Measurements from ENCODE around the gene DAPK1.

The DAPK1 gene

GRCh38 chr9:87569518-87569917 lies 71.9 kb downstream of the DAPK1 start:
- no peak for DNase-seq (ENCODE audit: low spot score)

DNA sequence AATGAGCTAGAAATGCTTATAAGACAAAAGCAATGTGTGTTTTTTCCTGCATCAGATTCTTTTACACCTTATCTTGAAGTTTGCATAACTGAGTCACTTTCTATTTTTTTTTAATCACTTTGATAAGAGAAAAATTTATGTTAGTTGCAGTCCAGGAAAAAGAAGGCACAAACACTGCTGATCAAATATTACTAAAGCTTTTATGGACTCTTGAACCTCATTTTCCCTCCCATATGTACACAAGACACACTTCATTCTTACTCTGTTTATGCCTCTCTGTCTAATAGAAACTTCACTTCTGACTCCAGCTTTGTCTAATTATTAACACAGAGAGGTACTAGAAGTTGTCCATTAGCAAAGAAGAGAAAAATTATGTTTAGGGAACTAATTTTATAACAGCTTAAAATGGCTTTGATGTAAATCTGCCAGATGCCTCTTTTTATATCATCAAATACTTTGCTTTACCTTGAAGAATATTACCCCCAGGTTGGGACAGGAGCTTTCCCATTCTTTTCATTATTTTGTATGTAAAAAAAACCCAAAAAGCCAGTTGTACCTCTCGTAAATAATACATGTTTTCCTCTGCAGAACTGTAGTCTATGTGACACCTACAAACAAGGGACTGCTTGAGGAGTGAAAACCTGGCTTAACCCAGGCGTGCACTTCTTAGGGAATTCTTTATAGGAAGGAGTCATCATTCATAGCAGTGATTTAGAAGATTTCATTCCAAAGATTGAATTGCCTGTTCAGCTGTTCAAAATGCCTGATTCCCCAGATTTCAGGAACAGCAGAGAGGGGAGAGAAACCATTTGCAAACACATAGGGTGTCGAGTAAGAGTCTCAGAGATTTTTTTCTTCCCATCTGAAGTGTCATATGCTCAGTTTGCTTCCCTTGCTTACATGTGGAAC lies 72.6 kb downstream of the DAPK1 start:
- DNase-seq (ENCODE audit: low spot score) = no peak

GRCh38 chr9:87572719-87573118 lies 75.1 kb downstream of the DAPK1 start:
- no peak for DNase-seq (ENCODE audit: low spot score)

GRCh38 chr9:87573841-87574342 lies 76.2 kb downstream of the DAPK1 start:
- DNase-seq (ENCODE audit: low spot score) = no peak

DNA sequence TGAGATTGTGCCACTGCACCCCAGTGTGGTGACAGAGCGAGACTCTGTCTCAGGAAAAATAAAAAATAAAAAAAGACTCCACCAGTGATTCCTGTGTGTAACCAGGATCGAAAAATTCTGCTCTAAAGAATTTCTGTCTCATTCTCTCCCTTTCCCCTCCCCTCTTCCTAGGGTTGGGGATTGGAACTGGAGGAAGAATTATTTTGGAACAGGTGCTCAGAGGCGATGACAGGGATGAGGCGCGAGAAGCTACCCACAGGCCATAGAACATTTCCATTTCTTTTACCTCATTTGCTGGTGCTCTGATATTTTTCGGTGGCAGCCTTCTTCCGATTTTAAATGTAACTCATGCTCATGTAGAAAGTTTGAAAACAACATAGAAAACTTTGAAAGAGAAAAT lies 80.1 kb downstream of the DAPK1 start:
- no peak for DNase-seq (ENCODE audit: low spot score)

GRCh38 chr9:87578625-87579024 lies 81.0 kb downstream of the DAPK1 start:
- no peak for DNase-seq (ENCODE audit: low spot score)

GRCh38 chr9:87579781-87580541 lies 82.3 kb downstream of the DAPK1 start:
- no peak for DNase-seq (ENCODE audit: low spot score)

DNA sequence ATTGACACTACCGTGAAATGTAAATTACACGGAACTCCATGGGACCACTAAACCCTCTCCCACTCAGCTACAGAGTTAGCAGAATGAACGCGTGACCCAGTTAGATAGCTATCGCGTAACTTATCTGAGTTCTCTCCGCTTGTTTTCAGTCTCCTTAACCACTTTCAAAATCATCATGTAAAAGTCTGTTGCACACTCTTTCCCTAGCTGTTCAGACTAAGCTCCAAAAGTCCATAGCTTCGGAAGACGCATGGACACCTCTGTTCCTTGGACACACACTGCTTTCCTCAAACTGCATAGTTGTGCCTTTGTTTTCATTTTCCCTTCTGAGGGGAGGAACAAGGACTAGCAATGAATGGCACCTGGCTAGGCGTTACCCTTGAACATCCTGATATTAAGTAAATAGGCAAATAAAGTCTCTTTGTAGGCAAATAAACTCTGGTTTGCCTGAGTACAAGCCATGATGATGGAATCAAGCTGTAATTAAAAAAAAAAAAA lies 83.3 kb downstream of the DAPK1 start:
- DNase-seq (ENCODE audit: low spot score) = no peak

DNA sequence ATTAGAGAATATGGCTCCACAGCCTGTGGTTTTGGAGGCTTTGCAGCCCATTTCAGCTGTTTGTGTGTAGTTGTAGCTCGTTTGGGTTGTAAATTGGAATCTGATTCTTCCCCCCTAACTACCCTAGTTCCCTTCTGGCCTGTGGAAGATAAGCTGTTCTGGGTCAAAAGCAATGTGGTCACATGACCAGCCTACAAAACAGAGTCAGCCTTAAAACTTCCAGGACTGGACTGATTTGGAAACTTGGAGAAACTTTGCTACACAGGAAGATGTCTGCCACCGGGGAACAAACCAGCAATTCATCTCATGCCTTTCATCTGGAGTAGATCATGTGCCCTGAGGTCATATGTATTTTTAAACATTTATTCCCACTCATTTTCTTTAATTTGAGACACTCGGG lies 83.8 kb downstream of the DAPK1 start:
- DNase-seq (ENCODE audit: low spot score) = no peak

GRCh38 chr9:87581949-87582637 lies 84.4 kb downstream of the DAPK1 start:
- no peak for DNase-seq (ENCODE audit: low spot score)

DNA sequence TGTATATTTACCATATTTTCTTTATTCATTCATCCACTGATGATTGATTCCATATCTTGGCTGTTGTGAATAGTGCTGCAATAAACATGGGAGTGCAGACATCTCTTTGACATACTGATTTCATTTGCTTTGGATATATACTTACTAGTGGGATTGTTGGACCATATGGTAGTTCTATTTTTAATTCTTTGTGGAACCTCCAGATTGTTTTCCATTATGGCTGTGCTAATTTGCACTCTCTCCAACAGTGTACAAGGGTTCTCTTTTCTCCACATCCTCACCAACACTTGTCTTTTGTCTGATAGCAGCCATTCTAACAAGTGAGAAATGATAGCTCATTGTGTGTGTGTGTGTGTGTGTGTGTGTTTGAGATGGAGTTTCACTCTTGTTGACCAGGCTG lies 86.7 kb downstream of the DAPK1 start:
- DNase-seq (ENCODE audit: low spot score) = no peak

GRCh38 chr9:87585123-87585855 lies 87.6 kb downstream of the DAPK1 start:
- DNase-seq (ENCODE audit: low spot score) = no peak

DNA sequence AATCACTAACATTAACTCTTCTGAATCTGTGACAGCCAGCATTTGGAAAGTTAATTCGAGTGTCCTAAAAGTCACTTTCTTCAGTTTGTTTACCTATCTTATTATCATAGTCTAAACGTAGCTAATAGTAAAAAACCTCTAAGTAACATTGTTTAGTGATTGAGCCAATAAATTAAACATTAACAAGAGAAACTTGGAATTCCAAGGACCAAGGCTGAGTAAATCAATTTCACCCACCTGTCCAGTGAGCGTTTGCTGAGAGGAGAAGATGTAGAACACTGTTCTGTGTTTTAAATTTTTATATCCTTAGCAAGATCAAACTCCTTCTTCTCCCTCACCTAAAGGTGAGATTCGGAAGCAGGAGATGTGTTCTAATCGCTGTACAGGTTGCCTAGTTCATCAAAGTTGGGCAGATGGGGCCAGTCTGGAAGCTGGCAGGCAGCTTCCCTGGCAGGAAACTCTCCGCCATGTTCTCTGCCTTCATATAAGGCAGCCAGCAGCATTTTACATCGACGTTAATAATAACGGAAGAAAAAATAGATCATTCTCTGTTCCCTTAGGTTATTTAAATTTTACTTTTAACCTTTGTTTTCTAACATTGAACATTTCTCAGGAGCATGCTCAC lies 89.2 kb downstream of the DAPK1 start:
- DNase-seq (ENCODE audit: low spot score) = no peak

DNA sequence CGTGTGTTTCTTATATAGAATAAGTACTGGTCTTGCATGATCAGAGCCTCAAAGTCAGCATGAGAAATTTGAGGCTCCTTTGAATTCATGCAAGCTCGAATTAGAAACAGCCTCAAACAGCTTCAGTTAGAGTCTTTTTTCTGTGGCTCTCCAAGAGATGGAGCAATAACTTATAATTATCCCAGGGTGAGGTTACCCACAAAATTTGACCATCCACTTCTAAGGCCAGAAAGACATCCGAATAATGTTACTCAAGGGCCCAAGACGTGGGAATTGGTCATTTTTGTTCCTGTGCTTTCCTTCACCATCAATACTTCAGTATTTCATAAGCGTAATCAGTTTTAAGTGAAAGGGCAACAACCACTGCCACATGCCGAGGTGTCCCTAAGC lies 89.7 kb downstream of the DAPK1 start:
- no peak for DNase-seq (ENCODE audit: low spot score)

DNA sequence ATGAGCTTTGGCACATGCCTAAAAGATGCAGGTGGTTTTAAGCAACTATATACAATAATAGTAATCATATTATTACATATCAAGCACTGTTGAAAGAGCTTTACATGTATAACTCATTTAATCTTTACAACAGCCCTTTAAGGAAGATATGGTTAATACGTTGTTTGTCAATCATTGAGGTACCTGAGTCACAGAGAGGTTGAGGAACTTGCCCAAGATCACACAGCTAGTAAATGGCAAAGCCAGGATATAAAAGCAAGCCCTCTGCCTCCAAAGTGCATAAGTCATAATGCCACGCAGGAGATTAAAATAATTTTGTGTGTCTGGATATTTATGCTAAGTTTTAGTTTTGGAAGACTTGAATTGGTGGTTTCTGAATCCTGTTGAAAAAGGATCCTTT lies 90.2 kb downstream of the DAPK1 start:
- DNase-seq (ENCODE audit: low spot score) = no peak

DNA sequence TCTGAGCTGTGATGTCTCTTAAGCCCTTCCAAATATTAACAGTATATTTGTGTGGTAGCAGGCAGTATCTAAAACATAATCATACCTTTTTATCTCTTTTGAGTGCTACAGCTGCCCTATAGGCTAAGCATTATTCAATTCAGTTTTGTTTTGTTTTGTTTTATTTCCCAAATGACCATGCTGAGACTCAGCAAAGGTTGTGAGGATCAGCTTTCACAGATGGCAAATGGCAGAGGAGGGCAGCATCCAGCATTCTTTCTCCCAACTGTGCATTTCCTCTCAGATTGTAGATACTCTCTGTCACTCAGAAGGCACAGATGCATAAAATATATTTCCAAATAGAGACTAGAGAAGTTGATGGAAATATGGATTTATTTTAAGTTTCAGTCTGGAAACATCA lies 90.7 kb downstream of the DAPK1 start:
- no peak for DNase-seq (ENCODE audit: low spot score)

GRCh38 chr9:87590996-87591395 lies 93.3 kb downstream of the DAPK1 start:
- no peak for DNase-seq (ENCODE audit: low spot score)

GRCh38 chr9:87592554-87593358 lies 95.1 kb downstream of the DAPK1 start:
- DNase-seq (ENCODE audit: low spot score) = no peak

DNA sequence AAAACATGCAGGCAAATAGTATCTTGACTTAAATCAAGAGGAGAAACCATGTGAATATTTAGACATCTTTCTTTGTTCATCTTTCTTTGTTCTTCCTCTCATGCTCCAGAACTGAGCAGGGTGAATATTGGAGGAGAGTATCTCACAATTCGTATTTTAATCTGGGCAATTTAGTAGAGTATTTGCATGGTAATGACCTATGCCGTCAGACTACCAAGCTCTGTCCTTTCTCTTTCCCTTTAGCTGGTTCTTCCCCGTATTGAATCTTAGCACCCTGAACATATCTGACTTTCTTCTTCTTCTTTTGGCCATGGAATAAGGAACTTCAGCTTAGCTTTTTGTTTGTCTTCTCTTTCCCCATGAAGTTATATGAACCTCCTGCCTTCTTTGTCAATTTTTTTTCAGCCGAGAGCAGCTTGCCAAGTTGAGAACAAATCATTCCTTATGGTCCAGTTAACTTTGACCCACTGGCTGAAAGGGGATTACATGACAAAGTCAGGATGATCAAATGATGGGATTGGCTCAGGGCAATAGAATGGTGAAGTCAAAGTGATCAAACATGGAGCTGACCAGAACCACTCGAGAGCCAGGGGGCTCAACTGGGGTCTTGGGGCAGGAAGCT lies 95.8 kb downstream of the DAPK1 start:
- no peak for DNase-seq (ENCODE audit: low spot score)

GRCh38 chr9:87594194-87594593 lies 96.5 kb downstream of the DAPK1 start:
- DNase-seq (ENCODE audit: low spot score) = no peak
